Erythroblast (primary cell): ENCODE results near the gene ZC3HAV1L.

Source experiments
- GATA1 ChIP-seq: IDR thresholded peaks from 2 replicates; pipeline ENCODE4 v1.6.1; 2011; ENCODE audit warnings: low read depth, mild to moderate bottlenecking, control low read depth, low read length, moderate library complexity
- POLR2A ChIP-seq: IDR thresholded peaks from 2 replicates; pipeline ENCODE4 v1.6.1; 2011; ENCODE audit warnings: mild to moderate bottlenecking, low read length

GRCh38 chr7:139029353-139029752, 6.5 kb downstream of the ZC3HAV1L start:
- TF ChIP-seq POLR2A (no peak), GATA1 (no peak)
